ENCODE results near the gene PPP1R3E.

The PPP1R3E gene

GRCh38 chr14:23345987-23346692 is 43.5 kb upstream of the PPP1R3E start:
- TF ChIP-seq CTCF (IDR thresholded peaks at IDR 0.05), result no peak

GRCh38 chr14:23344481-23344880 is 41.8 kb upstream of the PPP1R3E start:
- no peak for TF ChIP-seq CTCF (IDR thresholded peaks at IDR 0.05)

- no peak for TF ChIP-seq CTCF (IDR thresholded peaks at IDR 0.05)
Observed at GRCh38 chr14:23339506-23340268, 37.0 kb upstream of the PPP1R3E start.

GRCh38 chr14:23335623-23336022 is 33.0 kb upstream of the PPP1R3E start:
- TF ChIP-seq CTCF (IDR thresholded peaks at IDR 0.05), result no peak

- TF ChIP-seq CTCF (IDR thresholded peaks at IDR 0.05), result peak; percentile 89
Observed at GRCh38 chr14:23327947-23328744, 25.5 kb upstream of the PPP1R3E start.

- TF ChIP-seq CTCF (IDR thresholded peaks at IDR 0.05), result no peak
Observed at GRCh38 chr14:23326491-23327332, 24.1 kb upstream of the PPP1R3E start.

- TF ChIP-seq CTCF (IDR thresholded peaks at IDR 0.05), result no peak
Observed at GRCh38 chr14:23324993-23325392, 22.3 kb upstream of the PPP1R3E start.
